Measurements from ENCODE around the gene SLIT1.

GRCh38 chr10:96984541-96985131 is 201.1 kb downstream of the SLIT1 start:
- TF ChIP-seq CTCF (IDR thresholded peaks at IDR 0.05) (no peak), POLR2A (IDR thresholded peaks at IDR 0.05) (no peak)

Measured in lower leg skin (tissue), 3 donors.